ENCODE measurements around the gene KLHL29.

KLHL29 gene

GRCh38 chr2:23593752-23594459 lies 208.9 kb downstream of the KLHL29 start:
- DNase-seq (ENCODE audit: low spot score): no peak

- no peak for DNase-seq (ENCODE audit: low spot score)
Measured at GRCh38 chr2:23594460-23594825, 209.5 kb downstream of the KLHL29 start.

GRCh38 chr2:23595021-23595420 lies 210.0 kb downstream of the KLHL29 start:
- DNase-seq (ENCODE audit: low spot score): no peak

- DNase-seq (ENCODE audit: low spot score): no peak
Measured at GRCh38 chr2:23595601-23596251, 210.7 kb downstream of the KLHL29 start.

GRCh38 chr2:23596316-23596885 lies 211.4 kb downstream of the KLHL29 start:
- no peak for DNase-seq (ENCODE audit: low spot score)

- DNase-seq (ENCODE audit: low spot score): no peak
Measured at GRCh38 chr2:23597687-23598086, 212.7 kb downstream of the KLHL29 start.

GRCh38 chr2:23599006-23599405 lies 214.0 kb downstream of the KLHL29 start:
- DNase-seq (ENCODE audit: low spot score): no peak

GRCh38 chr2:23599667-23600066 lies 214.7 kb downstream of the KLHL29 start:
- DNase-seq (ENCODE audit: low spot score): no peak

GRCh38 chr2:23600346-23600745 lies 215.4 kb downstream of the KLHL29 start:
- DNase-seq (ENCODE audit: low spot score): no peak

- DNase-seq (ENCODE audit: low spot score): no peak
Measured at GRCh38 chr2:23601301-23601965, 216.5 kb downstream of the KLHL29 start.

- DNase-seq (ENCODE audit: low spot score): no peak
Measured at GRCh38 chr2:23602116-23602515, 217.1 kb downstream of the KLHL29 start.

GRCh38 chr2:23603156-23603555 lies 218.2 kb downstream of the KLHL29 start:
- no peak for DNase-seq (ENCODE audit: low spot score)

GRCh38 chr2:23603581-23603980 lies 218.6 kb downstream of the KLHL29 start:
- DNase-seq (ENCODE audit: low spot score): no peak

- DNase-seq (ENCODE audit: low spot score): no peak
Measured at GRCh38 chr2:23604731-23605130, 219.8 kb downstream of the KLHL29 start.

- DNase-seq (ENCODE audit: low spot score): no peak
Measured at GRCh38 chr2:23605236-23605635, 220.3 kb downstream of the KLHL29 start.

- no peak for DNase-seq (ENCODE audit: low spot score)
Measured at GRCh38 chr2:23606196-23606595, 221.2 kb downstream of the KLHL29 start.

- DNase-seq (ENCODE audit: low spot score): no peak
Measured at GRCh38 chr2:23606968-23607367, 222.0 kb downstream of the KLHL29 start.

- DNase-seq (ENCODE audit: low spot score): no peak
Measured at GRCh38 chr2:23607925-23608324, 222.9 kb downstream of the KLHL29 start.

GRCh38 chr2:23609254-23609653 lies 224.3 kb downstream of the KLHL29 start:
- DNase-seq (ENCODE audit: low spot score): no peak

- DNase-seq (ENCODE audit: low spot score): no peak
Measured at GRCh38 chr2:23611839-23612238, 226.9 kb downstream of the KLHL29 start.

- no peak for DNase-seq (ENCODE audit: low spot score)
Measured at GRCh38 chr2:23614701-23615100, 229.7 kb downstream of the KLHL29 start.

- no peak for DNase-seq (ENCODE audit: low spot score)
Measured at GRCh38 chr2:23615216-23616020, 230.4 kb downstream of the KLHL29 start.

Data from CD4-positive, alpha-beta T cell treated with Interleukin-2 at 100 ng/mL for 4 hours (primary cell).